Astrocyte (in vitro differentiated cells and primary cell): Measurements from ENCODE around the gene CPLX3. TPM values are rescaled to one million over a fixed set of nuclear protein-coding genes. Genes with fewer than 3 reads are reported as not detected.

Experiments
- DNase-seq: peaks from one replicate; pipeline ENCODE4 v3.0.0-alpha.2; 2010; ENCODE audit warnings: low read depth
- FAIRE-seq: peaks from 2 replicates; lab custom pipeline; 2011; peaks lifted over from hg19 to GRCh38; lab: Jason Lieb, UNC
- H2AFZ ChIP-seq: 2 replicates; pipeline ENCODE4 v1.6.0; 2012; ENCODE audit warnings: low read depth, low read length, inconsistent platforms
- H3K27ac ChIP-seq: 2 replicates; pipeline ENCODE4 v1.5.1; 2011; ENCODE audit warnings: low read depth, low read length, inconsistent platforms
- H3K27me3 ChIP-seq: 2 replicates; pipeline ENCODE4 v1.6.0; 2011; ENCODE audit warnings: low read length, inconsistent platforms; ENCODE audit not compliant: insufficient read depth
- H3K36me3 ChIP-seq: 2 replicates; pipeline ENCODE4 v1.5.1; 2011; ENCODE audit warnings: low read length, inconsistent platforms; ENCODE audit not compliant: insufficient read depth
- H3K4me1 ChIP-seq: 2 replicates; pipeline ENCODE4 v1.5.1; 2011; ENCODE audit warnings: low read length, inconsistent platforms; ENCODE audit not compliant: insufficient read depth
- H3K4me2 ChIP-seq: 2 replicates; pipeline ENCODE4 v1.6.0; 2012; ENCODE audit warnings: low read length, inconsistent platforms
- H3K4me3 ChIP-seq: 2 replicates; pipeline ENCODE4 v1.5.1; 2011; ENCODE audit warnings: low read depth, mild to moderate bottlenecking, low read length, inconsistent platforms; ENCODE audit not compliant: insufficient read depth
- H3K79me2 ChIP-seq: 2 replicates; pipeline ENCODE4 v1.6.0; 2012; ENCODE audit warnings: mild to moderate bottlenecking, low read length, inconsistent platforms; ENCODE audit not compliant: insufficient read depth
- H3K9ac ChIP-seq: 2 replicates; pipeline ENCODE4 v1.6.0; 2012; ENCODE audit warnings: mild to moderate bottlenecking, low read length, inconsistent platforms
- H3K9me3 ChIP-seq: 2 replicates; pipeline ENCODE4 v1.5.1; 2012; ENCODE audit warnings: low read depth, mild to moderate bottlenecking, low read length, inconsistent platforms; ENCODE audit not compliant: insufficient read depth
- H4K20me1 ChIP-seq: 2 replicates; pipeline ENCODE4 v1.6.0; 2012; ENCODE audit warnings: low read length, inconsistent platforms; ENCODE audit not compliant: insufficient read depth
- H3K27ac Mint-ChIP-seq: one replicate; pipeline ENCODE4 v1.8.0; 2021; ENCODE audit warnings: mild to moderate bottlenecking, mixed read lengths; ENCODE audit not compliant: unreplicated experiment
- H3K27me3 Mint-ChIP-seq: one replicate; pipeline ENCODE4 v1.8.0; 2021; ENCODE audit warnings: low read depth, mixed read lengths; ENCODE audit not compliant: unreplicated experiment
- H3K36me3 Mint-ChIP-seq: one replicate; pipeline ENCODE4 v1.8.0; 2021; ENCODE audit warnings: low read depth, mixed read lengths; ENCODE audit not compliant: unreplicated experiment
- H3K4me1 Mint-ChIP-seq: one replicate; pipeline ENCODE4 v1.8.0; 2021; ENCODE audit warnings: low read depth, mixed read lengths; ENCODE audit not compliant: unreplicated experiment
- H3K4me3 Mint-ChIP-seq: one replicate; pipeline ENCODE4 v1.8.0; 2021; ENCODE audit warnings: mild to moderate bottlenecking, moderate library complexity, mixed read lengths; ENCODE audit not compliant: unreplicated experiment
- H3K9me3 Mint-ChIP-seq: one replicate; pipeline ENCODE4 v1.8.0; 2021; ENCODE audit warnings: mild to moderate bottlenecking, mixed read lengths; ENCODE audit not compliant: unreplicated experiment
- CTCF ChIP-seq: IDR thresholded peaks from 2 replicates; pipeline ENCODE4 v1.5.1; 2011; ENCODE audit warnings: low read depth, mild to moderate bottlenecking, inconsistent platforms, low read length, moderate library complexity; ENCODE audit not compliant: insufficient read depth
- EZH2 ChIP-seq: IDR thresholded peaks from 2 replicates; pipeline ENCODE4 v1.6.1; 2012; ENCODE audit warnings: mild to moderate bottlenecking, low read length, inconsistent platforms; ENCODE audit not compliant: insufficient read depth
- total RNA-seq: library from RNA; stranded (reverse); gene quantifications from 2 replicates; pipeline ENCODE4 v1.2.1, GENCODE V29; 2021

The CPLX3 gene
- total RNA-seq, 1 donor from 2014 or later = not detected

GRCh38 chr15:74804935-74805334 lies 21.5 kb upstream of the CPLX3 start:
- no peaks in the 10 kb centered on the region for H3K79me2 ChIP-seq
- no peak for FAIRE-seq
- Mint-ChIP-seq H3K4me3 (no peak overlapping the region), H3K9me3 (no peaks in the 10 kb centered on the region), H3K27me3 (no peaks in the 10 kb centered on the region), H3K4me1 (peaks cover 10% of the 10 kb centered on the region), H3K27ac (no peak overlapping the region), H3K36me3 (peaks cover 4% of the 10 kb centered on the region)
- no peak for DNase-seq
- H4K20me1 ChIP-seq = peaks cover 11% of the 10 kb centered on the region
- H3K36me3 ChIP-seq = peaks cover 1% of the 10 kb centered on the region
- H2AFZ ChIP-seq = no peak overlapping the region
- no peak overlapping the region for H3K4me2 ChIP-seq
- no peaks in the 10 kb centered on the region for H3K9me3 ChIP-seq
- no peak overlapping the region for H3K4me3 ChIP-seq
- TF ChIP-seq CTCF (no peak), EZH2 (no peak)
- no peaks in the 10 kb centered on the region for H3K27me3 ChIP-seq
- peaks cover 8% of the 10 kb centered on the region for H3K4me1 ChIP-seq
- no peak overlapping the region for H3K9ac ChIP-seq
- H3K27ac ChIP-seq = no peak overlapping the region

GRCh38 chr15:74807282-74807681 lies 19.1 kb upstream of the CPLX3 start:
- no peak for FAIRE-seq
- Mint-ChIP-seq H3K27ac (no peak overlapping the region), H3K27me3 (no peaks in the 10 kb centered on the region), H3K36me3 (peaks cover 2% of the 10 kb centered on the region), H3K4me3 (no peak overlapping the region), H3K9me3 (no peaks in the 10 kb centered on the region), H3K4me1 (peaks cover 11% of the 10 kb centered on the region)
- Histone ChIP-seq H3K4me3 (no peak overlapping the region), H3K4me2 (no peak overlapping the region), H3K9ac (no peak overlapping the region), H3K36me3 (no peaks in the 10 kb centered on the region), H4K20me1 (peaks cover 5% of the 10 kb centered on the region), H3K27me3 (no peaks in the 10 kb centered on the region), H3K27ac (no peak overlapping the region), H3K9me3 (no peaks in the 10 kb centered on the region), H3K79me2 (no peaks in the 10 kb centered on the region), H3K4me1 (peaks cover 8% of the 10 kb centered on the region), H2AFZ (no peak overlapping the region)
- no peak for DNase-seq
- TF ChIP-seq CTCF = no peak
- TF ChIP-seq EZH2 = no peak

GRCh38 chr15:74808078-74808839 lies 18.2 kb upstream of the CPLX3 start:
- Histone ChIP-seq H3K4me3 (no peak overlapping the region), H4K20me1 (peaks cover 5% of the 10 kb centered on the region), H3K9ac (no peak overlapping the region), H3K4me1 (peaks cover 8% of the 10 kb centered on the region), H3K9me3 (no peaks in the 10 kb centered on the region), H3K27me3 (no peaks in the 10 kb centered on the region), H3K27ac (no peak overlapping the region), H3K36me3 (no peaks in the 10 kb centered on the region), H2AFZ (no peak overlapping the region), H3K79me2 (no peaks in the 10 kb centered on the region), H3K4me2 (no peak overlapping the region)
- Mint-ChIP-seq H3K4me3 (no peak overlapping the region), H3K4me1 (peaks cover 11% of the 10 kb centered on the region), H3K36me3 (peaks cover 2% of the 10 kb centered on the region), H3K27me3 (peaks cover 1% of the 10 kb centered on the region), H3K27ac (no peak overlapping the region), H3K9me3 (no peaks in the 10 kb centered on the region)
- FAIRE-seq = no peak
- no peak for TF ChIP-seq CTCF
- TF ChIP-seq EZH2 = no peak
- no peak for DNase-seq
